Activated CD8-positive, alpha-beta memory T cell treated with anti-CD3 and anti-CD28 coated beads, Interleukin-2, amount 50 U/mL, for 24 hours (primary cell): Measurements from ENCODE around the gene KRT10.
A peak's percentile ranks its signal among the peaks of the same experiment; 100 is the strongest.

Experiments
- DNase-seq: peaks from one replicate; pipeline ENCODE4 v3.0.0-alpha.2; 2020; ENCODE audit errors: extremely low read depth

Gene KRT10

DNA sequence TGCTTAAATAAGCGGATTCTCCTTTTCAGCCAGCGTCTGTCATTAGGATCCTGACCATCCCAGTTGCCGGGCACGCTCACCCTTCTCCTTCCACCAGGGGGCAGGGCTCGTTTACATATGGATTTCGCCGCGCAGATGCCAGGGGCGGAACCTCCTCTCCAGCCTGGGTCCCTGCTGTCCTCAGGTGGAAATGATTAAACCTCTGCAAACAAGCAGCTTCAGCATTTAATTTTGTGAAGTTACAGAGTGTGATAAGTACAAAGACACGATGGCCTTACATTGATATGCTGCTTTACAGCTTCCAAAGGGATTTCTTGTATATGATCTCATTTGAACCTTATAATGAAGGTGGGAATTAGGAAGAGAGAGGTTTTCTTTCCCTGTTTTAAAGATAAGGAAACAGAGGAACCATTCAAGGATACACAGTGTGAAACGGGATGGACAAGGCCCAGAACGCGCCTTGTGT is 18.8 kb downstream of the KRT10 start:
- peak; percentile 39 for DNase-seq

DNA sequence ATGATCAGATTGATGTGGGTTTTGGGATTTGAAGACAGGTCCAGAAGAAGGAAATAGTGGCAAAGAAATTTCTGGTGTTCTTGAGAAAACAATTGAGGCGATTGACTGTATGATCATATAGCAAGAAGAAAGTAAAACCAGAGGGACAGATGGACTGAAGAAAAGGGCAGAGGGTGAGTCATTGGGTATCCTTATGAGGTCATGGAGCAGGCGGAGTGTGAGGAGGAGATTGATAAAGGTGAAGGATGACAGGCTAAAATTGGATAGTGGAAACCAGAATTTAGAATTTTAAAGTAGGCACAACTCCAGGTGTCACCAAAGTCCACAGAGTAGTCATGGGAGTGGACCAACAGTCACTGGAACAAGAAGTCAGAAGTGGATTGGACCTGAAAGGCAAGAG is 21.3 kb downstream of the KRT10 start:
- DNase-seq, result no peak

DNA sequence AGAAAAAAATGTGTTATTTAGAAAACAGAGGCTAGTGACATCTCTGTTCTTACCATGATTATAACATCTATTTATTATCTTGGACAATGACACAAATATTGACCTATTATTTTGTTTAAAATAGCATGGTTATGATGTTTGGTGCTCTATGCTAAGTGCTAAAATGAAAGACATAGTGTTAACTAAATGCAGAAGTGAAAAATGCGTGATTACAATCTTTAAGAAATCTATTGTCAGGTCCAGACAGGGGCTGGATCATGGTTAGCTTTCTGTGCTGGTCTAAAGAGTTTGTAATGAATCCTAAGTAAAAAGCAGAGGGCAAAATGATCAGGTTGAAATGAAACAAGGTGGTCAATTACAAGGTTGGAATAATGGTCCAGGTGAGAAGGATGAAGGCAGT is 22.0 kb downstream of the KRT10 start:
- no peak for DNase-seq

DNA sequence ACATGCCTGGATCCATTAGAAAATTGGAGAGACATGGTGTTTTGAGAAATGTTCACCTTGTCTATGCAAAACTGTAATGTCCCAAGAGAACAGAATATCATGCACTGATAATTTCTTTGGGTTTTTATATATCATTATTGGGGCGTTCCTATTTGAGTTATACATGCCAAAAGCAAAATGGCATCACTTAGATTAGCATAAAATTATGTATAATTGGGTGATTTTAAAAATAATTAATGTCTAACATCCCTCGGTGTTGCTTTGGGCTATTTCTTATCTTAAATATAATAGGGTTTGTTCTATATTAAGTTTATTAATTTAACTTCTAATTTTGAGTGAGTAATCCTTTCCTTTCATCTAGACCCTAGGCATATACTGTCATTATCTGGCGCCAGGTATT is 22.6 kb downstream of the KRT10 start, which contains the start of gene KRT28:
KRT28 (minus strand) TSS at position 101 of the 400 bp plus-strand sequence; CDS start at position 35, 66 bp downstream.
- DNase-seq, result no peak

DNA sequence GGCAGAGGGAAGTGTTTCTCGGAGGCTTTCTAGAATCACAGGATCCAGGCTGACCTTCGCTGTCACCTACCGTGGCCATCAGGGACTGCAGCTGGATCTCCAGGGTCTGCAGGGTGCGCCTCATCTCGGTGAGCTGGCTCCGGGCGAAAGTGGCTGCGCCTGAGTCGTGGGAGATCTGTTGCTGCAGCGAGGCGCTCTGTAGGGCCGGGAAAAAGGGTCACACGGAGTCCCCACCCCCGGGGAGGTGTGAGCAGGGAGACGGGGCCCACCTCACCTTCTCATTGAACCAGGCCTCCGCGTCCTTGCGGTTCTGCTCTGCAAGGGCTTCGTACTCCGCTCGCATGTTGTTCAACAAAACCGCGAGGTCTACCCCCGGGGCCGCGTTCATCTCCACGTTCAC is 25.6 kb downstream of the KRT10 start:
- no peak for DNase-seq

DNA sequence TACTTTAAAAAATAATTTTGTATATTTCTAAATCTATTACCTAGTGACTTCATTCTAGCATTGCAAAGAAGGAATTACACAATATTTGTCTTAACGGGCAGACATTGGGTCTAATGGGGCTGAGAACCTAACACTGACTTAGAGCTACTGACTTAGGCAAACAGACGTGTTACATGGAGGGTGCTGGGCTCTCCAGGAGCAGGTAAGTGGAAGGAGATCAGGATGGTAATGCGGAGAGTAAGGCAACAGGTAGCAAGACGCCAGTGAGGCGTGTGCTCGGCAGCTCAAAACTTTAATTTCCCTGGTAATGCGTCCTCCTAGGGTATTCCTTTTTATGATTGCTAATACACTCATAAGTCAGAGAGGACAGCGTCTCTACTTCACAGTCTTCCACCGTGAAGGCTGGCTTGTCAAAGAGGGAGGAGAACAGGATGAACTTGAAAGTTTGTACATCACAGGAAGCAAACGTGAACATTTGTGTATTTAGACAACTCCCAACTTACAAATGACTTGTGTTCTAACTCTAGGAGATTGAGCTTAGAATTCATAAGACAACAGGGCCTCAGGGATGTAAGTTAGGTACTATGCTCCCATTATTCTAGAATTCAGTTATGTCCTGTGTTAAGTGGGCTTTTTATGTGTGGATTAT is 27.3 kb downstream of the KRT10 start:
- DNase-seq, result no peak

DNA sequence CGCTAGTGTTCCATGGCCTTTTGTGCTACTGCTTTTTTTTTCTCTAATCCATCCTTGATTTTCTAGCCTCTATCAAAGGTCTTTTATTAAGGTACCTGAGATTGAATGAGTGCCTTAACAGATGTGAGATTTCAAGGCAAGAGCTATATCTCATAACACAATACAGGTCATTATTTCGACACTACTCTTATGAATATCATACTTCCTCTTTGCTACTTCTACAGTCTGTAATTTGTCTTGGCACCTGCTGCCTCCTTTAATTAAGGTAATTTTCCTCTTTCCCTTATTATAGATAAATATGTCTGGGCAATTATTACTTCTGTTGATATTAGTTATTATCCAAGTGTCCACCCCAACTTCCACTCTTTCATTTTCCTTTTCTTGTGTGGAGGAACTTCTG is 27.9 kb downstream of the KRT10 start:
- no peak for DNase-seq

DNA sequence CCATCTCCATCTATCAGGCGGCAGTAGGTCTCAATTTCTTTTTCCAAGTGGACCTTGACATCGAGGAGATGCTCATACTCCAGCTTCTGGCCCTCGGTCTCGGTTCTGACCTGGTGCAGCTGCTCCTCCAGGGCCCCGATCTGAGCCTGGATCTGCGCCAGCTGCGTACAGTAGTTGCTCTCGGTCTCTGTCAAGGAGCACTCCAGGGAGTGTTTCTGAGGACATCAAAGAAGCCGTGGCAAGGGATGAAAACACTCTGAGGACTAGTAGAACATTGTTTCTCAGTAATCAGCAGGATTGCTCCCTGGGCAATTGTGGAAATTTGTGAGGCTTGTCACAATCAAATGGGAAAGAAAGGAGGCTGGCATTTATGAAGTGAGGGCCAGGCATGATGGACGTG is 28.6 kb downstream of the KRT10 start:
- no peak for DNase-seq

DNA sequence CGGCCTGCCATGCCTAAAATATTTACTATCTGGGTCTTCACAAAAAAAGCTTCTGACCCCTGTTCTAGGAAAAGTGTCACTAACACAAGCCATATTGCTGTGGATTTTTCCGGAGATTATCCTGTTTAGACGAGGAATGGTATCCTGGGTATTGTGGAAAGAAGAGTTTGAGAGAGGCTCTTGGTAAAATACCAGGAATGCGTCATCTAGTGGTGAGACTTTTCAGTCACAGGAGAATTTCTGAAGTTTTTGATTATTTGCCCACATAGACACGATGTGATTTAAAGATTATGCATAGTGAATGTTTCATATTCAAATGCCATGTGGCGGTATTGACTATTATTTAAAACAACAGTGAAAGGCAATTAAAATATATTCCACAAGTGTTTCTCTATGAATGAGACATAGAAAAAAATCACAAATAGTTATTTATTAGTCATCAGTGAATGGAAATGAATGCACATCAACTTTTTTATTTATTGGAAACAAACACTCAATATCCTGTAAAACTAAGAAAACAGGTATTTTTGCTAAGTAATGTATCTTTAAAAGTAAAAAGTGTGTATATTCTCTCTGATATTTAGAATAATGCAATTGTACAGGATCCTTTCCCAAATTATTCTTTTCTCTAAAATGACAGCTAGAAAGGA is 30.5 kb downstream of the KRT10 start:
- DNase-seq, result no peak

DNA sequence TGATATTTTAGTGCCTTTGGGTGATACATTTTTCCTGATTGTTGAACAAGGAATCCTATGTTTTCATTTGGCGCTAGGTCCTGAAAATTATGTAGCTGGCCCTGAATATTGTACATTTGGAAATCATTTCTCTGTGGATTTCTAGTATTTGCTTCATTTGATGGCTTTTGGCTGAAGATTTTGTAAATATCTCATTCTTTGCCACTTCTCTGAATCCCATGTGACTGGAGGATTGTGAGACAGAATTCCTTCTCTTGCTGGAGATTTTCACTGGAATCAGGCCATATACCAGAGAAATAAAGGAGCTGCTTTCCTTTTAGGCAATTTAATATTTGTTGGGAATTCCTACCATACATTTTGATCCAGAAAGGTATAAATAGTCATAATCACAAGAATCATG is 31.3 kb downstream of the KRT10 start:
- DNase-seq, result no peak

DNA sequence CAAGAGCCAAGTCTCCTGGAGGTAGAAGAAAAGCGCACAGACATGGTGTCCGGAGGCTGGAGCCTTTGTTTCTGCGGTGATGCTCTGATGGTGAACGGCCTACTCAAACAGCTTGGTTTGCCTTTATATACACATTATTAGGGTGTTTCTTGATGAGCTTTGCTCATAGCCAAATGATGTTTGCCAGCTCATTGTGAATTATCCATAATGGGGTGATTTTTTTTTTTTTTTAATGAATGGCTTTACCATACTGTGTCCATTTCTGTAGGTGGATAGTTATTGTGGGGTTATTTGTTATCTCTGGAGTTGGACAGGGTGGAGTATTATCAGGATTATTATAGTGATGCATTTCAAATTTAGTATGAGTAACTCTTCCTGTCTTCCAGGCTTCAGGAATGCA is 40.0 kb downstream of the KRT10 start, which contains the start of gene KRT27:
KRT27 (minus strand) TSS at position 101 of the 400 bp plus-strand sequence; CDS start at position 44, 57 bp downstream.
- no peak for DNase-seq

DNA sequence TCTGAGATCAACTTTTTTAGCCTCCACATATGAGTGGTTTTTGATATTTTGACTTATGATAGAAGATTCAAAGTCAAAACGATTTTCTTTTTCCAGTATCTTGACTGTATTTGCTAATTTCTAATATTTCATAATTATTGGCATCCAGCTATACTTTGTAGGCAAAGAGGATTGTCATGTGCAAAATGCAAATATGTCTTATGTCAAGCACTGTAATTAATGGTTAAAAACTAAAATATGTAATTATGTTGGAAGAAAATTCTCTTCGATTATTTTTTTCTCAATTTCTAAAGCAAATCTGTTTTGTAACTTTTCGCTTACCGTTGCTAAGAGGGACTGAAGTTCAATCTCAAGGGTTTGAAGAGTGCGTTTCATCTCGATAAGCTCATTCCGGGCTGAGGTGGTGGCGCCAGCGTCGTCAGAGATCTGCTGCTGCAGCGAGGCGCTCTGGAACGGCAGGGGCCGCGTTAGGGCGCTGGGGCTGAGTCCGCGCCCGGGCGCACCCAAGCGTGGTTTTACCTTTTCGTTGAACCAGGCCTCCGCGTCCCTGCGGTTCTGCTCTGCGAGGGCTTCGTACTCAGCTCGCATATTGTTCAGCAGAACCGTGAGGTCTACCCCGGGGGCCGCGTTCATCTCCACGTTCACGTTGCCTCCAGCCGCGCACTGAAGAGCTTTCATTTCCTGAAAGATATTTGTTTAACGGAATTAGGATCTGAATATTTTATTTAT is 43.1 kb downstream of the KRT10 start:
- no peak for DNase-seq

DNA sequence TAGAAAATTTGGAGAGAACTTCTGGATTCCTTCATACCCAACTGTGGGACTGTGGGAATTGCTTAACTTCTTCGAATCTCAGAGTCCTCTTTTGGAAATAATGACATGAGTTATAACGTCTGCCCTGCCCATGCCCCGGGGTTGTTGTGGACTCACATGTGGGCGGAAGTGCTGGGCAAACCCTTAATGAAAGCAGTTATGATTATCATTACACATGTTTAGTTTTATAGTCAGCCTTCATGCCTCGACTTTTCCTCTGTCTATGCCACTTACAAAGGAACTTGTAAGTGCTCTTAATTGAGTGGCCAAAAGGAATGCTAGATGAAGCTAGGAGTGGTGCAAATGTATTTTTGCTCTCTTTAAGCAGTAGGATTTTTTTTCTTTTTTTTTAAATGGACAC is 44.0 kb downstream of the KRT10 start:
- no peak for DNase-seq

DNA sequence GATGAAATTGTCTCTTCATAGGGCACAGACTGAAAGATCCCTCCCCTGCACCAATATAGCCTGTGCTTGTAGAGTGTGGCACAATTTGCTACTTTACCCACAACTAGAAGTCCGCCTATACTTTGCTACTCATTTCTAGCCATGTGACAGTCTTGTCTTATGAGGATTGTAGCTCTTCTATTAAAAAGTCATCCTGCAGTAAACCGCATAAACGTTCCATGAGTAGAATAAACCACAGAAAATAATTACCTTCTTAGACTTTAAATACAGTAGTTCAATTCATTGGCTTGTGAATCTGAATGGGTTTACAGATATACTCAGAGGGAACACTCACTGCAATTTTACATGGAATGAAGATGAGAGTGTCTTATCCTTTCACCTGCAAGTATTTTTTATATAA is 44.4 kb downstream of the KRT10 start:
- DNase-seq, result no peak

DNA sequence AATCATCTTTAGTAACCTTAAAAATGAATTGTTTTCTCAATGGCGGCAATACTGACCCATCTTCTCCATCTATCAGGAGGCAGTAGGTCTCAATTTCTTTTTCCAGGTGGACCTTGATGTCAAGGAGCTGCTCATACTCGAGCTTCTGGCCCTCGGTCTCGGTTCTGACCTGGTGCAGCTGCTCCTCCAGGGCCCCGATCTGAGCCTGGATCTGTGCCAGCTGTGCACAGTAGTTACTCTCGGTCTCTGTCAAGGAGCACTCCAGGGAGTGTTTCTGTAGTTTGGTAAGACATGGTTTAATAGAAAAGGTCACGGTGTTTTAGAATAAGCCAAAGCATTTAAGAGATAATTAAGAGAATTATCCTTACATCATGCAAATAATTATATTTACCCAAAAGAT is 45.0 kb downstream of the KRT10 start:
- no peak for DNase-seq

DNA sequence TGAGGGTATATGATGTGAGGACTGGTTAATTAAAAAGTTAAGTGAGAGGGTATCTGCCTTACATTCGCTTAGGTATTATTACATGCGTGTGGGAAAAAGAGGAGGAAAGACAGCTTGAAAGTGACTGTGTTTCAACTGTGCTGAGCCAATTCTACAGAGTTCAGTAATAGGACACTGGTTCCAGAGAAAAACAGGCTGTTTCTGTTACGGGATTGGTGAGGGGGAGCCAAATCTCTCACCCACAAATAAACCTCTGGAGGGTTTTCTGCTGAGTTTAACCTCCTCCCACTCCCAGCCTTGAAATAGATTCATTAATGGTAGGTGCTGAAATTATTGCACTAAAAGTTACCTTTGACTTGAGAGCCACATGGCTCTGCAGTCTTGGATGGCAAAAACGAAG is 46.5 kb downstream of the KRT10 start:
- no peak for DNase-seq

DNA sequence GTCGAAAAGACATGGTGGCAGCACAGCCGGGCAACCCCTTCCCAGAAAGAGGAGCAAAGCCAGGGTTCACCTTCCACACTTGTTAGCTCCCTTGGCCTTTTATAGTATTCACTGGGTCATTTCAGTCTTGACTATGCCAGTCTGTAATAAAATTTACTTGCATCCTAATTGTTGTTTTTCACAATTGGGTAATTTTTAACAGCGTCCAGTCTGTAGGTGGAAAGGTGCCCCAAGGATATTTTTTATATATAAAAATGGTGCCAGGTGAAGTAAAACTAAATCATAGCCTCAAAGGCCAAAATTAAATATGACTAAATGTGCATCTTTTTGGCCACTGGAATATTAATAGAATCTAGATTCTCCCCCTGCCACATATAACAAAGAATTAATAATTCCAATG is 50.3 kb downstream of the KRT10 start, which contains the start of gene KRT26:
KRT26 (minus strand) TSS at position 101 of the 400 bp plus-strand sequence; CDS start at position 13, 88 bp downstream.
- no peak for DNase-seq
